GM10266 (cell line): ENCODE results near the gene CTNNBL1.
"Not testable (repeated sequence)": the region's sequence is repeated elsewhere in the genome, so short reads cannot be mapped to it uniquely, and the experiment has no call there.

ENCODE experiments used
- DNase-seq: peaks from one replicate; pipeline ENCODE4 v3.0.0; 2012; ENCODE audit errors: extremely low spot score
- CTCF ChIP-seq: IDR thresholded peaks from 2 replicates; pipeline ENCODE4 v1.5.1; 2012; ENCODE audit warnings: mild to moderate bottlenecking, low read depth; ENCODE audit not compliant: control insufficient read depth, insufficient read depth; ENCODE audit errors: missing control alignments

The CTNNBL1 gene

GRCh38 chr20:37669062-37669772 lies 24.6 kb upstream of the CTNNBL1 start:
- DNase-seq = no peak
- no peak for TF ChIP-seq CTCF

DNA sequence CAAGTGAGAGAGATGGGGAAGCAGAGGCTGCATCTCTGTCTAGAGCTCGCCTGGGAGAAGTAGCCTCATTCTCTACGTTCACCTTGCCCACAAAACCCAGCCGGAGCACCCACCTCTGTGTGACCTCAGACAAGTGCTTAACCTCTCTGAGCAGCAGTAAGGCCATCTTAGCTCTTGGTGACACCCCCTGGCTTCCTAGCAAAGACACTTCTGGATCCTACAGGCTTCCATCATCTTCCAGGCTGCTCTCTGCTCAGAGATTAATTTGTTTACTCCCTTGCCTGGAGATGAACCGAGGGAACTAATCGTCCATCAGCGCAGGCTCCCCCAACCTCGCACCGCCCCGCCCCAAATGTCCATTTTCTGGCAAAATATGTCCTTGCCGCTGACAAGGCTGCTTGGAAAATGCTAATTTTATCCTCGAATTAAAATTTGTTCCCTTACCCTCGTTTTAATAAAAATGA lies 24.0 kb upstream of the CTNNBL1 start:
- no peak for TF ChIP-seq CTCF
- DNase-seq = no peak

- no peak for DNase-seq
- TF ChIP-seq CTCF = no peak
These were observed 23.5 kb upstream of the CTNNBL1 start for GRCh38 chr20:37670351-37670791.

GRCh38 chr20:37672143-37672542 lies 21.7 kb upstream of the CTNNBL1 start:
- no peak for DNase-seq
- TF ChIP-seq CTCF = no peak

GRCh38 chr20:37673444-37673843 lies 20.4 kb upstream of the CTNNBL1 start:
- TF ChIP-seq CTCF = no peak
- no peak for DNase-seq

- no peak for DNase-seq
- TF ChIP-seq CTCF = no peak
These were observed 17.4 kb upstream of the CTNNBL1 start for GRCh38 chr20:37676440-37676839.

GRCh38 chr20:37677969-37678861 lies 15.6 kb upstream of the CTNNBL1 start:
- DNase-seq = no peak
- TF ChIP-seq CTCF = no peak

DNA sequence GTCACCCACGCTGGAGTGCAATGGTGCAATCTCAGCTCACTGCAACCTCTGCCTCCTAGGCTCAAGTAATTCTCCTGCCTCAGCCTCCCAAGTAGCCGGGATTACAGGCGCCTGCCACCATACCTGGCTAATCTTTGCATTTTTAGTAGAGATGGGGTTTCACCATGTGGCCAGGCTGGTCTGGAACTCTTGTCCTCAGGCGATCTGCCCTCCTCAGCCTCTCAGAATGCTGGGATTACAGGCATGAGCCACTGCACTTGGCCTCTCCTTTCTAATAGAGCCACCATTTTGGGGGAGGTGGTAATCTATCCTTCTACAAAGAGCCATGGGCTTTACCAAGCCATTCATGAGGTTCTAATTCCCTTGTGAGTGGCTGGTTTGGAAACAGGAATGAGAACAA lies 14.1 kb upstream of the CTNNBL1 start:
- not testable (repeated sequence) for DNase-seq
